A549 (cell line): Measurements from ENCODE around the gene RAB3GAP2. TPM values are rescaled to one million over a fixed set of nuclear protein-coding genes. Genes with fewer than 3 reads are reported as not detected.

ENCODE experiments used
- ATAC-seq, 2 experiments: fragments of 200-7000 bp in 1 of 2; fragments of >200 bp in 1 of 2; cut with Nextera tagmentation in 1 of 2; cut with Tn5 transposase in 1 of 2; 3 replicates each; pipeline versions ENCODE4 v1.8.0 to v1.9.1; 2018 to 2020; ENCODE audit warnings: mild to moderate bottlenecking in 1 of 2, moderate library complexity in 1 of 2
- CTCF ChIA-PET: fragments of 300-600 bp; sonication (Branson Sonifier 250); formaldehyde crosslinking; extraction: SDS; loops from one replicate; lab custom pipeline; 2021; ENCODE audit warnings: antibody characterized with exemption, inconsistent platforms; lab: Yijun Ruan, JAX
- POLR2A ChIA-PET: fragments of 350-600 bp; formaldehyde crosslinking; extraction: SDS; loops from one replicate; lab custom pipeline; 2021; ENCODE audit warnings: antibody characterized with exemption, inconsistent platforms; lab: Yijun Ruan, JAX
- DNase-seq, 2 experiments: peaks; one replicate each; pipeline versions ENCODE4 v3.0.0 to v3.0.0-alpha.2; 2011 to 2016; ENCODE audit warnings: low read depth in 1 of 2, low spot score in 1 of 2
- FAIRE-seq: peaks from 2 replicates; lab custom pipeline; 2011; peaks lifted over from hg19 to GRCh38; lab: Jason Lieb, UNC
- H3K27ac ChIP-seq, 2 experiments: fragments of >200 bp; sonication (Bioruptor Twin); formaldehyde crosslinking; 3 replicates each; pipeline ENCODE4 v1.5.1; 2016 to 2017
- H3K4me1 ChIP-seq: fragments of >200 bp; sonication (Bioruptor Twin); formaldehyde crosslinking; 3 replicates; pipeline ENCODE4 v1.6.1; 2016
- H3K4me2 ChIP-seq: fragments of >200 bp; sonication (Bioruptor Twin); formaldehyde crosslinking; 3 replicates; pipeline ENCODE4 v1.6.1; 2016
- H3K4me3 ChIP-seq: fragments of >200 bp; sonication (Bioruptor Twin); formaldehyde crosslinking; 3 replicates; pipeline ENCODE4 v1.5.1; 2016
- H3K9me3 ChIP-seq: fragments of >200 bp; sonication (Bioruptor Twin); formaldehyde crosslinking; 3 replicates; pipeline ENCODE4 v1.6.1; 2016
- ATOH8 ChIP-seq: fragments of 250-450 bp; sonication (Bioruptor Pico); IDR thresholded peaks from 2 replicates; pipeline ENCODE4 v1.5.0; 2020; ENCODE audit warnings: low read depth, mild to moderate bottlenecking, moderate library complexity
- BCL3 ChIP-seq: fragments of >200 bp; sonication (Bioruptor Twin); formaldehyde crosslinking; IDR thresholded peaks from 3 replicates; pipeline ENCODE4 v1.6.1; 2016
- BHLHE40 ChIP-seq: IDR thresholded peaks from 2 replicates; pipeline ENCODE4 v1.6.1; 2012; ENCODE audit warnings: low read depth, low read length, inconsistent platforms
- CBX2 ChIP-seq: fragments of 200-600 bp; sonication (generic); IDR thresholded peaks from 2 replicates; pipeline ENCODE4 v1.6.1; 2016; ENCODE audit warnings: low read depth, mild to moderate bottlenecking, borderline replicate concordance
- CEBPB ChIP-seq, 2 experiments: fragments of >200 bp in 1 of 2; sonication (Bioruptor Twin) in 1 of 2; formaldehyde crosslinking in 1 of 2; IDR thresholded peaks; 2 replicates each; pipeline ENCODE4 v1.6.1; 2012 to 2016
- CHD2 ChIP-seq: fragments of 150-350 bp; IDR thresholded peaks from 2 replicates; pipeline ENCODE4 v1.6.1; 2014; ENCODE audit warnings: low read length; ENCODE audit not compliant: partially characterized antibody
- CTCF ChIP-seq: fragments of >200 bp; sonication (Bioruptor Twin); formaldehyde crosslinking; IDR thresholded peaks from 3 replicates; pipeline ENCODE4 v1.5.1; 2016
- EHF ChIP-seq: fragments of 250-450 bp; sonication (Bioruptor Pico); IDR thresholded peaks from 2 replicates; pipeline ENCODE4 v1.5.0; 2020; ENCODE audit warnings: mild to moderate bottlenecking
- ELK1 ChIP-seq: fragments of 150-350 bp; IDR thresholded peaks from 2 replicates; pipeline ENCODE4 v1.6.1; 2014; ENCODE audit warnings: low read depth, mild to moderate bottlenecking, low read length
- GATA3 ChIP-seq: IDR thresholded peaks from 2 replicates; pipeline ENCODE4 v1.6.1; 2012; ENCODE audit warnings: borderline replicate concordance
- HDAC2 ChIP-seq: fragments of 200-600 bp; sonication (generic); IDR thresholded peaks from 2 replicates; pipeline ENCODE4 v1.6.1; 2016
- HOXB5 ChIP-seq: fragments of 250-450 bp; sonication (Bioruptor Pico); IDR thresholded peaks from 2 replicates; pipeline ENCODE4 v1.5.0; 2020; ENCODE audit warnings: mild to moderate bottlenecking, moderate library complexity
- JUN ChIP-seq, 2 experiments: fragments of >200 bp; sonication (Bioruptor Twin); formaldehyde crosslinking; IDR thresholded peaks; 2 replicates in 1 of 2; 3 replicates in 1 of 2; pipeline ENCODE4 v1.6.1; 2016 to 2017
- JUNB ChIP-seq: fragments of >200 bp; sonication (Bioruptor Twin); formaldehyde crosslinking; IDR thresholded peaks from 2 replicates; pipeline ENCODE4 v1.6.1; 2016
- KDM1A ChIP-seq: fragments of 200-600 bp; sonication (generic); IDR thresholded peaks from 2 replicates; pipeline ENCODE4 v1.6.1; 2016; ENCODE audit warnings: low read depth, mild to moderate bottlenecking
- MAZ ChIP-seq: fragments of 150-350 bp; IDR thresholded peaks from 2 replicates; pipeline ENCODE4 v1.6.1; 2014; ENCODE audit warnings: antibody characterized with exemption, low read depth, low read length, borderline replicate concordance
- MYC ChIP-seq: IDR thresholded peaks from 2 replicates; pipeline ENCODE4 v1.6.1; 2012; ENCODE audit warnings: mild to moderate bottlenecking, inconsistent platforms, low read length, improper control_type of control experiment, borderline replicate concordance
- NFE2L2 ChIP-seq: fragments of 150-350 bp; conservative IDR thresholded peaks from 2 replicates; pipeline ENCODE4 v1.6.1; 2014; ENCODE audit warnings: low read length
- PBX3 ChIP-seq: IDR thresholded peaks from 2 replicates; pipeline ENCODE4 v1.6.1; 2012
- RAD21 ChIP-seq, 2 experiments: fragments of >200 bp in 1 of 2; sonication (Bioruptor Twin) in 1 of 2; formaldehyde crosslinking in 1 of 2; IDR thresholded peaks in 1 of 2; conservative IDR thresholded peaks in 1 of 2; 2 replicates in 1 of 2; 3 replicates in 1 of 2; pipeline ENCODE4 v1.6.1; 2012 to 2018; ENCODE audit warnings: inconsistent platforms in 1 of 2
- RCOR1 ChIP-seq: fragments of 150-350 bp; IDR thresholded peaks from 2 replicates; pipeline ENCODE4 v1.6.1; 2014; ENCODE audit warnings: antibody characterized with exemption, low read length, low read depth
- RNF2 ChIP-seq: fragments of 200-600 bp; sonication (generic); IDR thresholded peaks from 2 replicates; pipeline ENCODE4 v1.6.1; 2016; ENCODE audit warnings: low read depth, mild to moderate bottlenecking, antibody characterized with exemption, moderate library complexity, borderline replicate concordance
- TP53 ChIP-seq: fragments of 250-450 bp; sonication (Bioruptor Pico); IDR thresholded peaks from 2 replicates; pipeline ENCODE4 v1.5.0; 2021; ENCODE audit warnings: mild to moderate bottlenecking, moderate library complexity
- ZSCAN20 ChIP-seq: fragments of 250-450 bp; sonication (Bioruptor Pico); IDR thresholded peaks from 2 replicates; pipeline ENCODE4 v1.8.0; 2022; ENCODE audit warnings: mild to moderate bottlenecking, moderate library complexity
- WGBS: methylation state at CpG from one replicate; pipeline ENCODE4 v1.1.6; 2017; ENCODE audit errors: missing lambda C conversion rate; 5-methylcytosine and 5-hydroxymethylcytosine counted together
- polyA plus RNA-seq, 4 experiments: library from polyadenylated mRNA; depleted of rRNA in 3 of 4; stranded (reverse); fragments of >200 nt; fragmentation: RNase III in 1 of 4; extraction: RNeasy Plus Mini Kit Qiagen cat#74134 plus additional on column Dnase treatment in 1 of 4; gene quantifications; 2 replicates in 3 of 4; 3 replicates in 1 of 4; pipeline ENCODE4 v1.2.3, GENCODE V29; 2011 to 2017

Gene RAB3GAP2
- polyA plus RNA-seq, 2 of the 4 experiments (the other 2 are of a cell fraction), result 14.1 to 42.8 TPM

GRCh38 chr1:220222939-220223338 lies 49.3 kb downstream of the RAB3GAP2 start:
- Histone ChIP-seq H3K4me3 (no peak overlapping the region), H3K9me3 (no peaks in the 10 kb centered on the region), H3K4me2 (no peak overlapping the region), H3K27ac (no peak overlapping the region), H3K4me1 (no peaks in the 10 kb centered on the region)
- POLR2A ChIA-PET, result no interaction called here
- DNase-seq (no peak), FAIRE-seq (no peak), ATAC-seq (no peak)
- CTCF ChIA-PET, result no interaction called here
- WGBS, result 90% methylated on average over 3 of the region's 3 CpGs
- TF ChIP-seq GATA3 (no peak), MAZ (no peak), BHLHE40 (no peak), ZSCAN20 (CRISPR knock-in tag) (no peak), HOXB5 (CRISPR knock-in tag) (no peak), TP53 (CRISPR knock-in tag) (no peak), KDM1A (no peak), PBX3 (no peak), RNF2 (no peak), CBX2 (no peak), NFE2L2 (no peak), EHF (CRISPR knock-in tag) (no peak), HDAC2 (no peak)

GRCh38 chr1:220221670-220222069 lies 50.6 kb downstream of the RAB3GAP2 start:
- CTCF ChIA-PET, result no interaction called here
- POLR2A ChIA-PET, result no interaction called here
- no peak for ATAC-seq
- Histone ChIP-seq H3K4me1 (no peaks in the 10 kb centered on the region), H3K9me3 (no peaks in the 10 kb centered on the region), H3K27ac (no peak overlapping the region), H3K4me3 (no peak overlapping the region), H3K4me2 (no peak overlapping the region)
- FAIRE-seq, result no peak
- 93% methylated on average over 3 of the region's 3 CpGs for WGBS
- TF ChIP-seq CTCF, result no peak
- TF ChIP-seq JUNB, result no peak
- TF ChIP-seq ELK1, result no peak
- TF ChIP-seq MYC, result no peak
- no peak for TF ChIP-seq BCL3
- no peak for TF ChIP-seq CEBPB (IDR thresholded peaks at IDR 0.05)
- TF ChIP-seq ATOH8 (CRISPR knock-in tag), result no peak
- no peak for TF ChIP-seq PBX3
- TF ChIP-seq RCOR1, result no peak
- TF ChIP-seq CHD2, result no peak
- no peak for TF ChIP-seq JUN (IDR thresholded peaks at IDR 0.05)
- no peak for TF ChIP-seq RNF2
- no peak for TF ChIP-seq RAD21 (conservative IDR thresholded peaks at IDR 0.05 in 1 of 2, IDR thresholded peaks at IDR 0.05 in 1 of 2)
- TF ChIP-seq CBX2, result no peak
- DNase-seq, result no peak
